ENCODE results near the gene DKKL1. TPM values are rescaled to one million over a fixed set of nuclear protein-coding genes. Genes with fewer than 3 reads are reported as not detected.

The DKKL1 gene
- total and polyA plus RNA-seq, 2 experiments from 2014 or later = 0.76 to 2.9 TPM

- Histone ChIP-seq H3K4me3 (no peak overlapping the region), H3K36me3 (ENCODE audit: insufficient read depth) (no peaks in the 10 kb centered on the region), H3K4me2 (no peak overlapping the region), H3K4me1 (ENCODE audit: insufficient read depth) (peaks cover 20% of the 10 kb centered on the region), H3K9me2 (ENCODE audit: insufficient read depth) (0 out of 2 replicates have a peak, but pooled peaks cover 3% of the 10 kb centered on the region), H3K27me3 (ENCODE audit: insufficient read depth) (no peaks in the 10 kb centered on the region), H3K79me2 (replicated peaks; ENCODE audit: insufficient read depth) (no peaks in the 10 kb centered on the region), H3K27ac (ENCODE audit: low read depth) (no peak overlapping the region), H4K20me1 (replicated peaks; ENCODE audit: insufficient read depth) (no peaks in the 10 kb centered on the region), H2AFZ (no peak overlapping the region), H3F3A (replicated peaks; ENCODE audit: low read depth) (peaks cover 9% of the 10 kb centered on the region; the same call in 1 of the 2 replicates)
- H3K27me3 Mint-ChIP-seq (ENCODE audit: insufficient read depth, low read depth, poor library complexity) = peaks cover 29% of the 10 kb centered on the region
- no peak overlapping the region for H3K27ac Mint-ChIP-seq
- H3K36me3 Mint-ChIP-seq (ENCODE audit: low read depth) = no peaks in the 10 kb centered on the region
- no peaks in the 10 kb centered on the region; the same call in 2 of the 3 replicates for H3K9me3 Mint-ChIP-seq
- TF ChIP-seq JUNB (IDR thresholded peaks at IDR 0.05; ENCODE audit: unreplicated experiment) (no peak), EZH2 (IDR thresholded peaks at IDR 0.05; ENCODE audit: low read depth, unreplicated experiment) (no peak), CTCF (conservative IDR thresholded peaks at IDR 0.05; ENCODE audit: low read depth in 2 of 2) (no peak), ETS1 (IDR thresholded peaks at IDR 0.05) (no peak), CREB1 (CRISPR knock-in tag; IDR thresholded peaks at IDR 0.05; ENCODE audit: low read depth) (no peak), EZH2phosphoT487 (IDR thresholded peaks at IDR 0.05; ENCODE audit: unreplicated experiment) (no peak)
- TF ChIP-seq, protein P1, sequence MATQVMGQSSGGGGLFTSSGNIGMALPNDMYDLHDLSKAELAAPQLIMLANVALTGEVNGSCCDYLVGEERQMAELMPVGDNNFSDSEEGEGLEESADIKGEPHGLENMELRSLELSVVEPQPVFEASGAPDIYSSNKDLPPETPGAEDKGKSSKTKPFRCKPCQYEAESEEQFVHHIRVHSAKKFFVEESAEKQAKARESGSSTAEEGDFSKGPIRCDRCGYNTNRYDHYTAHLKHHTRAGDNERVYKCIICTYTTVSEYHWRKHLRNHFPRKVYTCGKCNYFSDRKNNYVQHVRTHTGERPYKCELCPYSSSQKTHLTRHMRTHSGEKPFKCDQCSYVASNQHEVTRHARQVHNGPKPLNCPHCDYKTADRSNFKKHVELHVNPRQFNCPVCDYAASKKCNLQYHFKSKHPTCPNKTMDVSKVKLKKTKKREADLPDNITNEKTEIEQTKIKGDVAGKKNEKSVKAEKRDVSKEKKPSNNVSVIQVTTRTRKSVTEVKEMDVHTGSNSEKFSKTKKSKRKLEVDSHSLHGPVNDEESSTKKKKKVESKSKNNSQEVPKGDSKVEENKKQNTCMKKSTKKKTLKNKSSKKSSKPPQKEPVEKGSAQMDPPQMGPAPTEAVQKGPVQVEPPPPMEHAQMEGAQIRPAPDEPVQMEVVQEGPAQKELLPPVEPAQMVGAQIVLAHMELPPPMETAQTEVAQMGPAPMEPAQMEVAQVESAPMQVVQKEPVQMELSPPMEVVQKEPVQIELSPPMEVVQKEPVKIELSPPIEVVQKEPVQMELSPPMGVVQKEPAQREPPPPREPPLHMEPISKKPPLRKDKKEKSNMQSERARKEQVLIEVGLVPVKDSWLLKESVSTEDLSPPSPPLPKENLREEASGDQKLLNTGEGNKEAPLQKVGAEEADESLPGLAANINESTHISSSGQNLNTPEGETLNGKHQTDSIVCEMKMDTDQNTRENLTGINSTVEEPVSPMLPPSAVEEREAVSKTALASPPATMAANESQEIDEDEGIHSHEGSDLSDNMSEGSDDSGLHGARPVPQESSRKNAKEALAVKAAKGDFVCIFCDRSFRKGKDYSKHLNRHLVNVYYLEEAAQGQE (IDR thresholded peaks at IDR 0.05; ENCODE audit: unreplicated experiment) = no peak
- TF ChIP-seq, protein P2, sequence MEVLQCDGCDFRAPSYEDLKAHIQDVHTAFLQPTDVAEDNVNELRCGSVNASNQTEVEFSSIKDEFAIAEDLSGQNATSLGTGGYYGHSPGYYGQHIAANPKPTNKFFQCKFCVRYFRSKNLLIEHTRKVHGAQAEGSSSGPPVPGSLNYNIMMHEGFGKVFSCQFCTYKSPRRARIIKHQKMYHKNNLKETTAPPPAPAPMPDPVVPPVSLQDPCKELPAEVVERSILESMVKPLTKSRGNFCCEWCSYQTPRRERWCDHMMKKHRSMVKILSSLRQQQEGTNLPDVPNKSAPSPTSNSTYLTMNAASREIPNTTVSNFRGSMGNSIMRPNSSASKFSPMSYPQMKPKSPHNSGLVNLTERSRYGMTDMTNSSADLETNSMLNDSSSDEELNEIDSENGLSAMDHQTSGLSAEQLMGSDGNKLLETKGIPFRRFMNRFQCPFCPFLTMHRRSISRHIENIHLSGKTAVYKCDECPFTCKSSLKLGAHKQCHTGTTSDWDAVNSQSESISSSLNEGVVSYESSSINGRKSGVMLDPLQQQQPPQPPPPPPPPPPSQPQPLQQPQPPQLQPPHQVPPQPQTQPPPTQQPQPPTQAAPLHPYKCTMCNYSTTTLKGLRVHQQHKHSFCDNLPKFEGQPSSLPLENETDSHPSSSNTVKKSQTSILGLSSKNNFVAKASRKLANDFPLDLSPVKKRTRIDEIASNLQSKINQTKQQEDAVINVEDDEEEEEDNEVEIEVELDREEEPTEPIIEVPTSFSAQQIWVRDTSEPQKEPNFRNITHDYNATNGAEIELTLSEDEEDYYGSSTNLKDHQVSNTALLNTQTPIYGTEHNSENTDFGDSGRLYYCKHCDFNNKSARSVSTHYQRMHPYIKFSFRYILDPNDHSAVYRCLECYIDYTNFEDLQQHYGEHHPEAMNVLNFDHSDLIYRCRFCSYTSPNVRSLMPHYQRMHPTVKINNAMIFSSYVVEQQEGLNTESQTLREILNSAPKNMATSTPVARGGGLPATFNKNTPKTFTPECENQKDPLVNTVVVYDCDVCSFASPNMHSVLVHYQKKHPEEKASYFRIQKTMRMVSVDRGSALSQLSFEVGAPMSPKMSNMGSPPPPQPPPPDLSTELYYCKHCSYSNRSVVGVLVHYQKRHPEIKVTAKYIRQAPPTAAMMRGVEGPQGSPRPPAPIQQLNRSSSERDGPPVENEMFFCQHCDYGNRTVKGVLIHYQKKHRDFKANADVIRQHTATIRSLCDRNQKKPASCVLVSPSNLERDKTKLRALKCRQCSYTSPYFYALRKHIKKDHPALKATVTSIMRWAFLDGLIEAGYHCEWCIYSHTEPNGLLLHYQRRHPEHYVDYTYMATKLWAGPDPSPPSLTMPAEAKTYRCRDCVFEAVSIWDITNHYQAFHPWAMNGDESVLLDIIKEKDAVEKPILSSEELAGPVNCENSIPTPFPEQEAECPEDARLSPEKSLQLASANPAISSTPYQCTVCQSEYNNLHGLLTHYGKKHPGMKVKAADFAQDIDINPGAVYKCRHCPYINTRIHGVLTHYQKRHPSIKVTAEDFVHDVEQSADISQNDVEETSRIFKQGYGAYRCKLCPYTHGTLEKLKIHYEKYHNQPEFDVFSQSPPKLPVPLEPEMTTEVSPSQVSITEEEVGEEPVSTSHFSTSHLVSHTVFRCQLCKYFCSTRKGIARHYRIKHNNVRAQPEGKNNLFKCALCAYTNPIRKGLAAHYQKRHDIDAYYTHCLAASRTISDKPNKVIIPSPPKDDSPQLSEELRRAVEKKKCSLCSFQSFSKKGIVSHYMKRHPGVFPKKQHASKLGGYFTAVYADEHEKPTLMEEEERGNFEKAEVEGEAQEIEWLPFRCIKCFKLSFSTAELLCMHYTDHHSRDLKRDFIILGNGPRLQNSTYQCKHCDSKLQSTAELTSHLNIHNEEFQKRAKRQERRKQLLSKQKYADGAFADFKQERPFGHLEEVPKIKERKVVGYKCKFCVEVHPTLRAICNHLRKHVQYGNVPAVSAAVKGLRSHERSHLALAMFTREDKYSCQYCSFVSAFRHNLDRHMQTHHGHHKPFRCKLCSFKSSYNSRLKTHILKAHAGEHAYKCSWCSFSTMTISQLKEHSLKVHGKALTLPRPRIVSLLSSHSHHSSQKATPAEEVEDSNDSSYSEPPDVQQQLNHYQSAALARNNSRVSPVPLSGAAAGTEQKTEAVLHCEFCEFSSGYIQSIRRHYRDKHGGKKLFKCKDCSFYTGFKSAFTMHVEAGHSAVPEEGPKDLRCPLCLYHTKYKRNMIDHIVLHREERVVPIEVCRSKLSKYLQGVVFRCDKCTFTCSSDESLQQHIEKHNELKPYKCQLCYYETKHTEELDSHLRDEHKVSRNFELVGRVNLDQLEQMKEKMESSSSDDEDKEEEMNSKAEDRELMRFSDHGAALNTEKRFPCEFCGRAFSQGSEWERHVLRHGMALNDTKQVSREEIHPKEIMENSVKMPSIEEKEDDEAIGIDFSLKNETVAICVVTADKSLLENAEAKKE (CRISPR knock-in tag; IDR thresholded peaks at IDR 0.05) = no peak
- DNase-seq (ENCODE audit: low spot score) = no peak
- H3K4me3 Mint-ChIP-seq = no peak overlapping the region
- H3K4me1 Mint-ChIP-seq = peaks cover 49% of the 10 kb centered on the region
- ATAC-seq = no peak
Observed at GRCh38 chr19:49400029-49400428, 36.4 kb downstream of the DKKL1 start.

Data from GM23338 (cell line).